Lower leg skin (tissue), 4 donors: ENCODE measurements around the gene PPT1. TPM values are rescaled to one million over a fixed set of nuclear protein-coding genes. Genes with fewer than 3 reads are reported as not detected.

ENCODE experiments used
- DNase-seq, 2 donors: peaks; one replicate each; pipeline ENCODE4 v3.0.0-alpha.2; 2019; ENCODE audit warnings: low spot score in 2 of 2
- H3K4me3 ChIP-seq: fragments of 200-600 bp; sonication (generic); 2 replicates; pipeline ENCODE4 v1.5.1; 2017; ENCODE audit warnings: mild to moderate bottlenecking, low read depth; ENCODE audit not compliant: poor library complexity, severe bottlenecking
- CTCF ChIP-seq, 3 donors: fragments of 450-650 bp; IDR thresholded peaks; one replicate each; pipeline ENCODE4 v1.5.1; 2016; ENCODE audit warnings: antibody characterized with exemption in 3 of 3, mild to moderate bottlenecking in 3 of 3, moderate library complexity in 2 of 3
- POLR2A ChIP-seq, 2 donors: fragments of 450-650 bp; IDR thresholded peaks; one replicate each; pipeline ENCODE4 v1.6.1; 2016 to 2017; ENCODE audit warnings: antibody characterized with exemption in 2 of 2, mild to moderate bottlenecking in 1 of 2, moderate library complexity in 1 of 2
- WGBS, 2 donors: methylation state at CpG; one replicate each; pipeline ENCODE4 v1.1.5; 2018; 5-methylcytosine and 5-hydroxymethylcytosine counted together
- intact Hi-C: fragments of 100-400 bp; cut with DNase I; formaldehyde crosslinking; loops from one replicate; pipeline ENCODE4 v1.15.0; 2023; ENCODE audit warnings: low total_unique reads
- total RNA-seq, 4 donors: library from RNA; depleted of rRNA; stranded (reverse); fragments of >200 nt; gene quantifications; one replicate each; pipeline ENCODE4 v1.1.0, GENCODE V29; 2016

The PPT1 gene
- total RNA-seq, 4 donors from 2014 or later, result 28.2 to 42.1 (median 37.5) TPM

- H3K4me3 ChIP-seq, result no peak overlapping the region
- peak in 1 of 2 donors; percentile 79 for DNase-seq
- TF ChIP-seq POLR2A (IDR thresholded peaks at IDR 0.05) (no peak), CTCF (IDR thresholded peaks at IDR 0.05) (no peak)
- WGBS, 2 donors, result 12 to 18% methylated on average over 4 of the region's 4 CpGs
- intact Hi-C loops, result no loop called here
Observed at GRCh38 chr1:40036574-40036973, 60.5 kb downstream of the PPT1 start.

- intact Hi-C loops, result no loop called here
- H3K4me3 ChIP-seq, result no peak overlapping the region
- DNase-seq, result no peak
- 74 to 78% methylated on average over 2 of the region's 2 CpGs for WGBS, 2 donors
- TF ChIP-seq CTCF (IDR thresholded peaks at IDR 0.05), result no peak
- TF ChIP-seq POLR2A (IDR thresholded peaks at IDR 0.05), result no peak
Observed at GRCh38 chr1:40034869-40035268, 62.2 kb downstream of the PPT1 start.

- WGBS, 2 donors, result 37 to 41% methylated on average over 4 of the region's 4 CpGs
- intact Hi-C loops, result no loop called here
- peak in 1 of 2 donors; percentile 42 for DNase-seq
Observed at GRCh38 chr1:40032240-40032891, 64.7 kb downstream of the PPT1 start.

GRCh38 chr1:40030528-40031135, 66.4 kb downstream of the PPT1 start:
- no peak for DNase-seq
- H3K4me3 ChIP-seq, result no peak overlapping the region
- 37 to 45% methylated on average over 3 of the region's 3 CpGs for WGBS, 2 donors
- no peak for TF ChIP-seq CTCF (IDR thresholded peaks at IDR 0.05)
- no peak for TF ChIP-seq POLR2A (IDR thresholded peaks at IDR 0.05)
- intact Hi-C loops, result no loop called here

More at GRCh38 chr1:40032240-40032891, 64.7 kb downstream of the PPT1 start:
- no peak overlapping the region for H3K4me3 ChIP-seq
- TF ChIP-seq POLR2A (IDR thresholded peaks at IDR 0.05) (no peak), CTCF (IDR thresholded peaks at IDR 0.05) (no peak)

GRCh38 chr1:40029608-40030007, 67.4 kb downstream of the PPT1 start:
- H3K4me3 ChIP-seq, result no peak overlapping the region
- TF ChIP-seq CTCF (IDR thresholded peaks at IDR 0.05) (no peak), POLR2A (IDR thresholded peaks at IDR 0.05) (no peak)
- intact Hi-C loops, result loop anchor here (10.0 kb wide), 1 partner anchor 55 kb away; no protein-coding TSS in a partner anchor
- DNase-seq, result no peak
- WGBS, 2 donors, result 59 to 63% methylated on average over 3 of the region's 3 CpGs
